Ovary (tissue), 3 donors: ENCODE measurements around the gene KCNMB2.

Experiments used
- CTCF ChIP-seq, 3 donors: fragments of 450-650 bp in 2 of 3; fragments of 200-600 bp in 1 of 3; IDR thresholded peaks; one replicate each; pipeline versions ENCODE4 v1.5.1 to v1.8.0; 2016 to 2022; ENCODE audit warnings: antibody characterized with exemption in 3 of 3, mild to moderate bottlenecking in 1 of 3
- EP300 ChIP-seq: sonication (generic); formaldehyde crosslinking; IDR thresholded peaks from one replicate; pipeline ENCODE4 v1.6.1; 2017; ENCODE audit warnings: antibody characterized with exemption
- donor health status: DM: no; HTN: no; CAD: no.

GRCh38 chr3:178787960-178788359 lies 251.7 kb downstream of the KCNMB2 start:
- TF ChIP-seq EP300, result no peak
- TF ChIP-seq CTCF (IDR thresholded peaks at IDR 0.05), result no peak
